ENCODE data around the gene HDAC3.
A peak's percentile ranks its signal among the peaks of the same experiment; 100 is the strongest.

Gene HDAC3

GRCh38 chr5:141649972-141650371 is 13.3 kb upstream of the HDAC3 start:
- H3K4me3 Mint-ChIP-seq, result peak overlapping the region; percentile 92 to 100
- peaks cover 16 to 30% of the 10 kb centered on the region in 2 donors for H3K36me3 Mint-ChIP-seq
- ATAC-seq (replicated peaks) (no peak), DNase-seq (no peak)
- H3K4me1 Mint-ChIP-seq, result peaks cover 17 to 34% of the 10 kb centered on the region in 2 donors
- no peaks in the 10 kb centered on the region for H3K27me3 Mint-ChIP-seq
- no peak overlapping the region for H3K27ac Mint-ChIP-seq
- H3K9me3 Mint-ChIP-seq, result no peaks in the 10 kb centered on the region

DNA sequence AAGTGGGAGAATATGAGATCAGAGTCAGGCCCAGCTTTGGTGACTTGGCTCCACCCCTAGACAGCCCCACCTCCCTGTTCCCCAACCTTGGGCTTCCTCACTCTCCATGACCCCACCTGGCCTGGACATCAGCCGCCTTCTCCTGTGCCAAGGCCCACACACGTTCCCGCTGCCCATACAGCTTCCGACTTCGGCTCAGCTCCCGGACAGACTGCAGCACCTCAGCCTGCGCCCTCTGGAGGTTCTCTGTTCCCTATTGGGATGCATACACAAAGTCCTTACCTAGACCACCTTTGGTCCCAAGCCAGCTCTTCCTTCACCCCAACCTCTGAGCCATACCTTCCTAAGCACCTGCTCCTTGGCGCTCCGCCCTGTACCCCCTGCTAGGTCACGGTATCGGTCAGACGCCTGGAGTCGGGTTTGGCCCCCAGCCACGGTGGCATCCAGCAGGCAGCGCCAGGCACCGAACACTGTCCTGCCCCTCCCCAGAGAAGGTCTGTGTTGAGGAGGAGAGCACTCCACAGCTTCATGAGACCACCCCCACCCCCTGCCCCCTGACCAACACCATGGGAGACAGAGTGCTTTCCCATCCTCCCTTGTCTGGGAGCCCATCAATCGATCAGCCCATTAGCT is 12.5 kb upstream of the HDAC3 start:
- no peaks in the 10 kb centered on the region for H3K27me3 Mint-ChIP-seq
- no peak for DNase-seq
- H3K4me3 Mint-ChIP-seq, result no peak overlapping the region
- ATAC-seq (replicated peaks), result no peak
- no peaks in the 10 kb centered on the region for H3K9me3 Mint-ChIP-seq
- H3K27ac Mint-ChIP-seq, result no peak overlapping the region
- peaks cover 20 to 38% of the 10 kb centered on the region in 2 donors for H3K36me3 Mint-ChIP-seq
- peaks cover 17 to 34% of the 10 kb centered on the region in 2 donors for H3K4me1 Mint-ChIP-seq

- Mint-ChIP-seq H3K36me3 (peaks cover 20 to 43% of the 10 kb centered on the region in 2 donors), H3K4me1 (peaks cover 17 to 34% of the 10 kb centered on the region in 2 donors), H3K9me3 (no peaks in the 10 kb centered on the region), H3K4me3 (no peak overlapping the region), H3K27me3 (no peaks in the 10 kb centered on the region), H3K27ac (no peak overlapping the region)
- DNase-seq (no peak), ATAC-seq (replicated peaks) (no peak)
Observed at GRCh38 chr5:141647851-141648250, 11.2 kb upstream of the HDAC3 start.

DNA sequence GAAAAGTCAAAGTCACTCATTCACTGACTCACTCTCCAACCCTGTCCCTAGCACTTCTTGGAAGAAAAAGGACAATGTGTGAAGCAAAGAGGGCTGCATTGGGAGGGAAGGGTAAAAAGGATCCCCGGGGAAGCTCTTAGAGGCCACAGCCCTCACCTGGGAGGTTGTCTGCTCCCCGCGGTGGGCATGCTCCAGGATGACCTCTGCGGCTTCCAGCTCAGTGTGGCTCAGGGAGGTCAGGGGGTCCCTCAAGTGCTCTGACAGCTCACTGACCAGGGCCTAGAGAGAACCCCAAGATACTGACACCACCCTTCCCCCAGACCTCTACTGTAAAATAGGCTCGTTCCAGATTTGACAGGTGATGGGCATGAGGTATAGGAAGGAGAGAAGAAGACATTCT is 10.6 kb upstream of the HDAC3 start:
- H3K27ac Mint-ChIP-seq, result no peak overlapping the region
- H3K4me3 Mint-ChIP-seq, result no peak overlapping the region
- H3K27me3 Mint-ChIP-seq, result no peaks in the 10 kb centered on the region
- no peaks in the 10 kb centered on the region for H3K9me3 Mint-ChIP-seq
- H3K36me3 Mint-ChIP-seq, result peaks cover 20 to 48% of the 10 kb centered on the region in 2 donors
- ATAC-seq (replicated peaks) (no peak), DNase-seq (no peak)
- peaks cover 16 to 31% of the 10 kb centered on the region in 2 donors for H3K4me1 Mint-ChIP-seq

DNA sequence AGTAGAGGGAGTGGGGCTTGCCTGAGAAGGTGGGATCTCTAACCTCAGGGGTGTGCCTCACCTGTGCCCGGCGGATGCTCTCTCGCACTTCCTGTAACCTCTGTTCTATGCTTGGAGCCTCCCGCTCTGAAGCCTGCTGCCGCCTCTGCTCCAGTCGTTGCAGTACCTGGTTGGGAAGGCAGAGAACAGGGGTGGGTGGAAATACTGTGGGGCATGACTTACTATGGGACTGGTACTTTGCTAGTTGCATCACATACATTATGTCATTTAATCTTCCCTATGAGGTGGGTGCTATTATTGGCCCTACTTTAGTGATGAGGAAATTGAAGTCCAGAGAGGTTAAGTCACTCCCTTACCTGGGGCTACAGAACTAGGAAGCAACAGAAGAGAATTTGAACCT is 9.4 kb upstream of the HDAC3 start:
- Mint-ChIP-seq H3K9me3 (no peaks in the 10 kb centered on the region), H3K4me1 (peaks cover 16 to 30% of the 10 kb centered on the region in 2 donors), H3K36me3 (peaks cover 20 to 55% of the 10 kb centered on the region in 2 donors), H3K27ac (peak overlapping the region; percentile 39), H3K4me3 (no peak overlapping the region), H3K27me3 (no peaks in the 10 kb centered on the region)
- ATAC-seq (replicated peaks), result no peak
- no peak for DNase-seq

GRCh38 chr5:141641634-141642267 is 5.1 kb upstream of the HDAC3 start:
- Mint-ChIP-seq H3K27ac (no peak overlapping the region), H3K27me3 (no peaks in the 10 kb centered on the region), H3K4me3 (no peak overlapping the region), H3K4me1 (peaks cover 17% of the 10 kb centered on the region in 2 donors), H3K36me3 (peaks cover 16 to 41% of the 10 kb centered on the region in 2 donors), H3K9me3 (no peaks in the 10 kb centered on the region)
- no peak for ATAC-seq (replicated peaks)
- no peak for DNase-seq

DNA sequence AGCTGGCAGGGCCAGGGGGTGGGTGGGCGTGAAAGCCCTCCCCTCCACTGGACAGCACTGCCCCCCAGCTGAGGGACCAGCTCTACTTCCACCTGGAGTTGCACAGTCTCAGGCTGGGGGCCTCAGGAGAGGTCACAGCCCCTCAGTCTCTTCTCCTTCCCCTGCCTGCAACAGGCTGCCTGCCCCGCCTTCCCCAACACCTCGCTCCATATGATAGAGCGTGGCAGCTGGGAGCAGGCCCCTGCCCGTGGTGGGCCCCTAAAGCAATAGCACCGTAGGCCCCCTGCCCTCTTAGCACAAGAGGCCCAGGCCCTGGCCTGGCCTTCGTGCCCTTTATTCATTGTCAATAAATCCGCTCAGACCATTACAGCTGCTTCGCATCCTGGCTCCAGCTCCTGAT is 4.0 kb upstream of the HDAC3 start:
- DNase-seq, result no peak
- Mint-ChIP-seq H3K9me3 (no peaks in the 10 kb centered on the region), H3K4me3 (no peak overlapping the region), H3K27ac (peak overlapping the region; percentile 81), H3K27me3 (no peaks in the 10 kb centered on the region), H3K36me3 (peaks cover 6 to 31% of the 10 kb centered on the region in 2 donors), H3K4me1 (peaks cover 19 to 24% of the 10 kb centered on the region in 2 donors)
- ATAC-seq (replicated peaks), result no peak

DNA sequence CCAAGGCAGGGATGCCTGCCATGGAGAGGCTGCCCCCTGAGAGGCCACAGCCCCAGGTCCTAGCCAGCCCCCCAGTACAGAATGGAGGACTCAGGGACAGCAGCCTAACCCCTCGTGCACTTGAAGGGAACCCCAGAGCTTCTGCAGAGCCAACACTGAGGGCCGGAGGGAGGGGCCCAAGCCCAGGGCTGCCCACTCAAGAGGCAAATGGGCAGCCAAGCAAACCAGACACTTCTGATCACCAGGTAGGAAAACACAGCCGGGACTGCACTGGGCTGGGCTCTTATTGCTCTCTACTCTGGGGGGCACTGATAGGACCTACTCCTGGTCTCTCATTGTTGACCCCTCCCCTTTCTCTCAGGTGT is 3.4 kb upstream of the HDAC3 start:
- no peak for ATAC-seq (replicated peaks)
- Mint-ChIP-seq H3K36me3 (peaks cover 5 to 32% of the 10 kb centered on the region in 2 donors), H3K4me1 (peaks cover 23 to 31% of the 10 kb centered on the region in 2 donors), H3K9me3 (no peaks in the 10 kb centered on the region), H3K27ac (no peak overlapping the region), H3K27me3 (no peaks in the 10 kb centered on the region), H3K4me3 (no peak overlapping the region)
- DNase-seq, result no peak

DNA sequence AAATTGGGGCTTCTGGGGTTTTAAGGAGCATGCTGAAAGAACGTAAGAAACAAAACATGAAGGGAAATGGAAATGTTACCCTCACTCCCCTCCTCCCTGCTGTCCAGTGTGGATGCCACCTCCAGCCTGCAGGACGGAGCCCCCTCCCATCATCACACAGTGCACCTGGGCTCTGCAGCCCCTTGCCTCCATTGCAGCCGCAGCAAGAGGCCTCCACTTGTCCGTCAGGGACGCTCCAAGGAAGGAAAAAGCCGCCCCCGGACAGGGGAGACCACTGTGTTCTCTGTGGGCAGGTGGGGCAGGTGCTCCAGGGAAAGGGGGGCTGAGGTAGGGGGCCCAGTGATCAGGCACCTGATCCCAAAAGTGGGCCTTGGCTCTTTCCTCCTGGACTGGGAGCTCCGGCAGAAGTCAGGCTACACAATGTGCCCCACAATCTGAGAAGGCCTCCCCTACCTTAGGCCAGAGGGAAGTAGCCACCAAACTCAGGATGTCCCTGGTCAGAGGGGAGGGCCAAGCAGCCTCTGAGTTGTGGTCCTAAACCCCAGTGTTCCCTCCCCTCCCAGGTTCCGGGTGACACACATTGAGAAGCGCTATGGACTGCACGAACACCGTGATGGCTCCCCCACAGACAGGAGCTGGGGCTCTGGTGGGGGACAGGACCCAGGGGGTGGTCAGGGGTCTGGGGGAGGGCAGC is 2.9 kb upstream of the HDAC3 start:
- H3K9me3 Mint-ChIP-seq, result no peaks in the 10 kb centered on the region
- no peak overlapping the region for H3K27ac Mint-ChIP-seq
- no peaks in the 10 kb centered on the region for H3K27me3 Mint-ChIP-seq
- H3K4me3 Mint-ChIP-seq, result no peak overlapping the region
- H3K36me3 Mint-ChIP-seq, result peaks cover 1 to 28% of the 10 kb centered on the region in 2 donors
- DNase-seq (no peak), ATAC-seq (replicated peaks) (no peak)
- peaks cover 27 to 36% of the 10 kb centered on the region in 2 donors for H3K4me1 Mint-ChIP-seq

DNA sequence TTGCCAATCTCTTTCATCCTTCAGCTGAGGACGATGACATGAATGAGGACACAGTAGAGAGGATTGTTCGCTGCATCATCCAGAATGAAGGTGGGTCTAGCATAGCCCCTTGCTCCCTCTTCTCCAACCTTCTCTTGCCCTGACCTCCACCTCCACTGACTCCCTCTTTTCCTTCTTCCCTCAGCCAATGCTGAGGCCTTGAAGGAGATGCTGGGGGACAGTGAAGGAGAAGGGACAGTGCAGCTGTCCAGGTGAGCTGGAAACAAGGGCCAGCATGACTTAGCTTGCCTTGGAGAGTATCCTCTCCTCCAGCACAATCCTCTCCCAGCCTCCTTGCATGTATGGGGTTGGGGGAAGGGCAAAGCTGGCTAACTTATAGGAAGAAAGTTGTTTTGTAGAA is 2.1 kb upstream of the HDAC3 start:
- no peaks in the 10 kb centered on the region for H3K27me3 Mint-ChIP-seq
- ATAC-seq (replicated peaks), result no peak

GRCh38 chr5:141637767-141638419 is 1.2 kb upstream of the HDAC3 start:
- peak; percentile 31 for DNase-seq

More for the DNA sequence above, 2.1 kb upstream of the HDAC3 start:
- no peak for DNase-seq
- Mint-ChIP-seq H3K4me3 (no peak overlapping the region), H3K27ac (no peak overlapping the region), H3K9me3 (no peaks in the 10 kb centered on the region), H3K4me1 (peaks cover 32 to 44% of the 10 kb centered on the region in 2 donors), H3K36me3 (peaks cover 0 to 21% of the 10 kb centered on the region in 2 donors)

DNA sequence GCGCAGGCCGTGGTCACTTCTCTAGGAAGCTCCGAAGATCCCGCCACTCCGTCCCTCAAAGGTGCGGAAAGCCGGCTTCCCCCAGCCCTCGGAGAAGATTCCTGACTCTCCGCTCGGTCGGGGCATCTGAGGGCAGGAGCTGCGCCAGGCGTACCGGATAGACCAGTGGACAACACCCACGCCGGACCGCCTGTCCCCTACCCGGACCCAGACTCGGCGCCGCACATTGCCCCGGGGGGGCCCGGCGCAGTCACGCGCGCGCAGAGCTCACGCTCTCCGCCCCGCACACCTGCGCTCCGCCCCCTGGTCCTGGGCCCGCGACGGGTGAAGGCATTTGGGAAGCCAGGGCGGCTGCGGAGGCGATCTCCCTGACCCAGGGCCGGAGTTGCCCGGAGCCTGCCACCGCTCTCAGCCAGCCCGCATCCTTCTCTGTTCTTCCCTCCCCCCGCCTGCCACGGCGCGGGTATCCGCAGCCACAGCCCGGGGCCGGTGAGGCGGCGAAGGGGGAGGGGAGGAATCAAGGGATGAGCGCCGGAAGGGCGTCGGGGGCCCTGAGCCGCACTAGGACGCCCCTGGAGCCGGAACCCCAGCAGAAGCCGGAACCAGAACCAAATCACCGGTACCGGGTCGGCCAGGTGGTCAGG is 596 bp upstream of the HDAC3 start:
- DNase-seq, result peak; percentile 31
- ATAC-seq (replicated peaks), result peak; percentile 30 to 48
- H3K4me1 Mint-ChIP-seq, result peaks cover 38 to 53% of the 10 kb centered on the region in 2 donors

More at GRCh38 chr5:141637767-141638419, 1.2 kb upstream of the HDAC3 start:
- ATAC-seq (replicated peaks), result peak; percentile 33
- no peaks in the 10 kb centered on the region for H3K27me3 Mint-ChIP-seq
- H3K9me3 Mint-ChIP-seq, result no peaks in the 10 kb centered on the region
- peak overlapping the region; percentile 93 for H3K27ac Mint-ChIP-seq
- H3K4me3 Mint-ChIP-seq, result peak overlapping the region; percentile 91 to 92
- H3K4me1 Mint-ChIP-seq, result peaks cover 34 to 49% of the 10 kb centered on the region in 2 donors
- H3K36me3 Mint-ChIP-seq, result peaks cover 0 to 20% of the 10 kb centered on the region in 2 donors

DNA sequence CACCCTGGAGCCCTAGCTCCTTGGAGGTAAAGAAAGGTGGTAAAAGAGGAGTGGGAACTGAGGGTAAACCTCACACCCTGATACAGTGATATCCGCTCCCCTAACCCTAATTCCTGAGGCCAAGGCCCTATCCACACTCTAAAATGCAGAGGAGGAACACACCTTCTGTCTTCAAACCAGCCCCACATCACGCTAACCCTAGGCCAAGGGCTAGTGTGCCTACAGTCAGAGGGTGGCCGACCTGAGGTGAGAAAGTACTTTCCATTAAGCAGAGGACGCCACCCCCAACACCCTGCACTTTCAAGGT is 590 bp downstream of the HDAC3 start:
- ATAC-seq (replicated peaks) (no peak), DNase-seq (no peak)
- peaks cover 6 to 14% of the 10 kb centered on the region in 2 donors for H3K36me3 Mint-ChIP-seq
- no peaks in the 10 kb centered on the region for H3K27me3 Mint-ChIP-seq
- H3K4me1 Mint-ChIP-seq, result peaks cover 32 to 44% of the 10 kb centered on the region in 2 donors
- H3K4me3 Mint-ChIP-seq, result peak overlapping the region; percentile 91 to 92
- H3K9me3 Mint-ChIP-seq, result no peaks in the 10 kb centered on the region
- peak overlapping the region; percentile 77 for H3K27ac Mint-ChIP-seq

More for the DNA sequence above, 596 bp upstream of the HDAC3 start:
- Mint-ChIP-seq H3K27ac (peak overlapping the region; percentile 93), H3K4me3 (peak overlapping the region; percentile 91 to 92), H3K27me3 (no peaks in the 10 kb centered on the region), H3K36me3 (peaks cover 4 to 20% of the 10 kb centered on the region in 2 donors), H3K9me3 (no peaks in the 10 kb centered on the region)

DNA sequence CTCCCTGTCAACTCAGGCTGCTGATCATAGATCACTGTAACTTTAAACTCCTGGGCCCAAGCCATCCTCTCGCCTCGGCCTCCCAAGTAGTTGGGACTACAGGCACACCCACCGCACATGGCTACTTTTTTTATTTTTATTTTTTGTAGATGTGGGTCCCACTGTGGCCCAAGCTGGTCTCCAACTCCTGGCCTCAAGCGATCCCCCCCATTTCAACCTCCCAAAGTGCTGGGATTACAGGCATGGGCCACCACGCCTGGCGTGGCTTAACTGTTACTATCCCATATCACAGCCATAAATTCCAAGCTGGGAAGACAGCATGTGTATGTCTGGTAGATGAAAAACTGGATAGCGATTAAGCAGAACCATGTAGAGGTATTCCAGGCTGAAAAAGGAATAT is 1.0 kb downstream of the HDAC3 start:
- H3K4me3 Mint-ChIP-seq, result peak overlapping the region; percentile 91 to 92
- H3K27ac Mint-ChIP-seq, result peak overlapping the region; percentile 77
- H3K36me3 Mint-ChIP-seq, result peaks cover 6 to 10% of the 10 kb centered on the region in 2 donors
- peaks cover 32 to 44% of the 10 kb centered on the region in 2 donors for H3K4me1 Mint-ChIP-seq
- ATAC-seq (replicated peaks) (no peak), DNase-seq (no peak)
- no peaks in the 10 kb centered on the region for H3K9me3 Mint-ChIP-seq
- H3K27me3 Mint-ChIP-seq, result no peaks in the 10 kb centered on the region

All from stimulated activated naive B cell treated with anti-CD40 and anti-IgM and Interleukin-4, amounts not matched to agents 10 μg/mL and 1 μg/mL and 100 μg/mL, for 72 hours (primary cell).